H1 (cell line): ENCODE measurements around the gene ANP32D. TPM values are rescaled to one million over a fixed set of nuclear protein-coding genes. Genes with fewer than 3 reads are reported as not detected.

ENCODE experiments used
- CTCF ChIA-PET: fragments of 300-600 bp; sonication (Branson Sonifier 250); formaldehyde crosslinking; loops from one replicate; lab custom pipeline; 2021; ENCODE audit not compliant: partially characterized antibody; lab: Charles Lee
- POLR2A ChIA-PET: fragments of 300-600 bp; sonication (Branson Sonifier 250); formaldehyde crosslinking; loops from one replicate; lab custom pipeline; 2021; ENCODE audit warnings: inconsistent platforms; ENCODE audit not compliant: partially characterized antibody; lab: Charles Lee
- DNase-seq, 2 experiments: peaks; one replicate each; pipeline versions ENCODE4 v3.0.0 to v3.0.0-alpha.2; 2010 to 2022; ENCODE audit warnings: low spot score in 2 of 2, low read depth in 1 of 2, mixed read lengths in 1 of 2
- FAIRE-seq: peaks from 2 replicates; lab custom pipeline; 2011; peaks lifted over from hg19 to GRCh38; lab: Jason Lieb, UNC
- H2AFZ ChIP-seq: 2 replicates; pipeline ENCODE4 v1.8.1; 2012; ENCODE audit warnings: low read length, inconsistent platforms
- H2AK5ac ChIP-seq: 2 replicates; pipeline ENCODE4 v1.6.1; 2013; ENCODE audit warnings: low read depth, low read length
- H2BK120ac ChIP-seq: replicated peaks from 2 replicates; pipeline ENCODE3; 2013; ENCODE audit warnings: low read depth, low read length, inconsistent platforms
- H2BK12ac ChIP-seq: 2 replicates; pipeline ENCODE4 v1.6.1; 2013; ENCODE audit warnings: low read depth, low read length
- H2BK15ac ChIP-seq: 2 replicates; pipeline ENCODE4 v1.6.1; 2013; ENCODE audit warnings: low read length
- H2BK20ac ChIP-seq: 2 replicates; pipeline ENCODE4 v1.6.1; 2013; ENCODE audit warnings: low read length
- H2BK5ac ChIP-seq: 2 replicates; pipeline ENCODE4 v1.6.1; 2013; ENCODE audit warnings: low read depth, low read length
- H3K14ac ChIP-seq: 2 replicates; pipeline ENCODE4 v1.6.1; 2013; ENCODE audit warnings: inconsistent platforms; ENCODE audit not compliant: insufficient read length
- H3K18ac ChIP-seq: 2 replicates; pipeline ENCODE4 v1.6.1; 2013; ENCODE audit warnings: low read length; ENCODE audit errors: extremely low read depth
- H3K23ac ChIP-seq: 2 replicates; pipeline ENCODE4 v1.6.1; 2013; ENCODE audit warnings: inconsistent platforms; ENCODE audit not compliant: insufficient read length
- H3K23me2 ChIP-seq: 2 replicates; pipeline ENCODE4 v1.6.1; 2013; ENCODE audit warnings: low read depth, low read length
- H3K27ac ChIP-seq: 2 replicates; pipeline ENCODE4 v1.6.1; 2011; ENCODE audit warnings: low read depth, low read length, inconsistent platforms
- H3K27me3 ChIP-seq, 4 experiments: replicated peaks in 1 of 4; 1 replicate in 1 of 4; 2 replicates in 3 of 4; pipeline versions ENCODE4 v1.6.1 to v1.8.1; 2011 to 2013; ENCODE audit warnings: low read length in 3 of 4, mild to moderate bottlenecking in 3 of 4, inconsistent platforms in 2 of 4, mixed read lengths in 2 of 4, moderate library complexity in 1 of 4; ENCODE audit not compliant: control insufficient read depth in 3 of 4, insufficient read depth in 3 of 4; ENCODE audit errors: extremely low read depth in 1 of 4
- H3K36me3 ChIP-seq, 4 experiments: 2 replicates each; pipeline versions ENCODE4 v1.6.1 to v1.8.1; 2011 to 2013; ENCODE audit warnings: mild to moderate bottlenecking in 4 of 4, low read length in 3 of 4, moderate library complexity in 2 of 4, control low read depth in 1 of 4, inconsistent platforms in 1 of 4; ENCODE audit not compliant: insufficient read depth in 4 of 4, control insufficient read depth in 2 of 4
- H3K4ac ChIP-seq: replicated peaks from 2 replicates; pipeline ENCODE3; 2013; ENCODE audit warnings: low read length, low read depth, mixed read lengths, inconsistent platforms; ENCODE audit not compliant: insufficient read length
- H3K4me1 ChIP-seq, 4 experiments: replicated peaks in 1 of 4; 1 replicate in 1 of 4; 2 replicates in 3 of 4; pipeline versions ENCODE4 v1.6.1 to v1.8.1; 2011 to 2013; ENCODE audit warnings: low read length in 3 of 4, inconsistent platforms in 2 of 4, mixed read lengths in 1 of 4; ENCODE audit not compliant: insufficient read depth in 4 of 4, control insufficient read depth in 3 of 4
- H3K4me2 ChIP-seq, 2 experiments: 2 replicates each; pipeline versions ENCODE4 v1.6.1 to v1.8.1; 2011 to 2013; ENCODE audit warnings: low read depth in 2 of 2, low read length in 2 of 2, control low read depth in 1 of 2, inconsistent platforms in 1 of 2, mild to moderate bottlenecking in 1 of 2; ENCODE audit not compliant: insufficient read depth in 1 of 2
- H3K4me3 ChIP-seq, 4 experiments: fragments of 200-600, 300-600 bp in 1 of 4; sonication (generic), shearing (Covaris generic), sonication (Bioruptor Twin) in 1 of 4; 2 replicates each; pipeline versions ENCODE4 v1.5.1 to v1.8.1; 2011 to 2016; ENCODE audit warnings: low read length in 4 of 4, low read depth in 3 of 4, control low read depth in 2 of 4, inconsistent platforms in 2 of 4, mild to moderate bottlenecking in 2 of 4, mixed read lengths in 1 of 4, moderate library complexity in 1 of 4; ENCODE audit not compliant: insufficient read depth in 2 of 4; ENCODE audit errors: extremely low read depth in 1 of 4
- H3K56ac ChIP-seq: replicated peaks from 2 replicates; pipeline ENCODE3; 2013; ENCODE audit warnings: low read depth, mild to moderate bottlenecking, mixed read lengths, low read length, inconsistent platforms; ENCODE audit not compliant: insufficient read length
- H3K79me1 ChIP-seq: 2 replicates; pipeline ENCODE4 v1.6.1; 2013; ENCODE audit warnings: low read depth, low read length, control low read depth
- H3K79me2 ChIP-seq, 2 experiments: 2 replicates each; pipeline versions ENCODE4 v1.6.1 to v1.8.1; 2012 to 2013; ENCODE audit warnings: low read length in 2 of 2, mild to moderate bottlenecking in 2 of 2, inconsistent platforms in 1 of 2; ENCODE audit not compliant: insufficient read depth in 2 of 2, control insufficient read depth in 1 of 2
- H3K9ac ChIP-seq, 4 experiments: replicated peaks in 1 of 4; 1 replicate in 1 of 4; 2 replicates in 3 of 4; pipeline versions ENCODE4 v1.6.1 to v1.8.1; 2011 to 2013; ENCODE audit warnings: low read depth in 3 of 4, low read length in 3 of 4, control low read depth in 2 of 4, mild to moderate bottlenecking in 2 of 4, moderate library complexity in 2 of 4, inconsistent platforms in 1 of 4; ENCODE audit errors: extremely low read depth in 1 of 4
- H3K9me3 ChIP-seq, 2 experiments: 2 replicates each; pipeline versions ENCODE4 v1.6.1 to v1.8.1; 2012 to 2013; ENCODE audit warnings: mild to moderate bottlenecking in 2 of 2, moderate library complexity in 2 of 2, control low read depth in 1 of 2, inconsistent platforms in 1 of 2, low read depth in 1 of 2, low read length in 1 of 2, mixed read lengths in 1 of 2; ENCODE audit not compliant: insufficient read depth in 2 of 2
- H4K20me1 ChIP-seq, 2 experiments: replicated peaks in 1 of 2; 2 replicates each; pipeline versions ENCODE3 to v1.8.1; 2011 to 2013; ENCODE audit warnings: inconsistent platforms in 2 of 2, low read length in 2 of 2, mild to moderate bottlenecking in 1 of 2; ENCODE audit not compliant: insufficient read depth in 2 of 2, control insufficient read depth in 1 of 2
- H4K5ac ChIP-seq: 2 replicates; pipeline ENCODE4 v1.6.1; 2013; ENCODE audit warnings: low read length, low read depth, mixed read lengths, inconsistent platforms; ENCODE audit not compliant: insufficient read length
- H4K8ac ChIP-seq: 2 replicates; pipeline ENCODE4 v1.8.0; 2013; ENCODE audit warnings: mild to moderate bottlenecking, moderate library complexity, low read length, inconsistent platforms; ENCODE audit not compliant: insufficient read depth; ENCODE audit errors: extremely low read depth
- H4K91ac ChIP-seq: replicated peaks from 2 replicates; pipeline ENCODE3; 2013; ENCODE audit warnings: low read length, mixed read lengths, inconsistent platforms; ENCODE audit not compliant: insufficient read length
- ASH2L ChIP-seq: fragments of 200-600, 300-600 bp; sonication (generic); IDR thresholded peaks from one replicate; pipeline ENCODE4 v1.7.1; 2017; ENCODE audit warnings: low read length
- BCL11A ChIP-seq, 2 experiments: IDR thresholded peaks; one replicate each; pipeline ENCODE4 v1.6.1; 2011; ENCODE audit warnings: low read depth in 2 of 2, low read length in 2 of 2, mild to moderate bottlenecking in 2 of 2
- CTBP2 ChIP-seq: IDR thresholded peaks from 2 replicates; pipeline ENCODE4 v1.7.0; 2011; ENCODE audit warnings: borderline replicate concordance, mild to moderate bottlenecking, moderate library complexity, mixed read lengths, low read length; ENCODE audit not compliant: insufficient read depth, insufficient read length
- EZH2 ChIP-seq: fragments of 200-600 bp; sonication (generic); IDR thresholded peaks from 2 replicates; pipeline ENCODE4 v1.7.1; 2012; ENCODE audit warnings: low read depth, mild to moderate bottlenecking, moderate library complexity, low read length, inconsistent platforms; ENCODE audit not compliant: severe bottlenecking
- JUND ChIP-seq: IDR thresholded peaks from 2 replicates; pipeline ENCODE4 v1.6.1; 2011; ENCODE audit warnings: mild to moderate bottlenecking, improper control_type of control experiment, low read length
- RAD21 ChIP-seq, 2 experiments: IDR thresholded peaks in 1 of 2; conservative IDR thresholded peaks in 1 of 2; 2 replicates each; pipeline ENCODE4 v1.6.1; 2011; ENCODE audit warnings: low read depth in 2 of 2, low read length in 2 of 2, improper control_type of control experiment in 1 of 2, inconsistent platforms in 1 of 2, mild to moderate bottlenecking in 1 of 2, moderate library complexity in 1 of 2
- RBBP5 ChIP-seq: IDR thresholded peaks from 2 replicates; pipeline ENCODE4 v1.7.1; 2012; ENCODE audit warnings: low read depth, mild to moderate bottlenecking, inconsistent platforms, low read length, moderate library complexity, borderline replicate concordance
- RFX5 ChIP-seq: IDR thresholded peaks from 2 replicates; pipeline ENCODE4 v1.6.1; 2011; ENCODE audit warnings: low read depth, low read length, improper control_type of control experiment, borderline replicate concordance
- SIN3A ChIP-seq, 2 experiments: IDR thresholded peaks in 1 of 2; conservative IDR thresholded peaks in 1 of 2; 2 replicates each; pipeline ENCODE4 v1.6.1; 2011 to 2012; ENCODE audit warnings: low read length in 2 of 2, improper control_type of control experiment in 1 of 2, low read depth in 1 of 2, mild to moderate bottlenecking in 1 of 2
- SIX5 ChIP-seq: IDR thresholded peaks from 2 replicates; pipeline ENCODE4 v1.6.1; 2011; ENCODE audit warnings: mild to moderate bottlenecking, low read depth, low read length
- SRF ChIP-seq: IDR thresholded peaks from 2 replicates; pipeline ENCODE4 v1.6.1; 2011; ENCODE audit warnings: mild to moderate bottlenecking, low read depth, low read length, moderate library complexity
- TAF1 ChIP-seq: IDR thresholded peaks from 2 replicates; pipeline ENCODE4 v1.6.1; 2011; ENCODE audit warnings: mild to moderate bottlenecking, low read depth, low read length
- YY1 ChIP-seq: IDR thresholded peaks from 2 replicates; pipeline ENCODE4 v1.6.1; 2011; ENCODE audit warnings: low read depth, mild to moderate bottlenecking, low read length
- WGBS, 2 experiments: shearing (Covaris generic) in 1 of 2; methylation state at CpG; one replicate each; pipeline versions ENCODE4 v1.1.6 to v1.1.7; 2013 to 2015; ENCODE audit warnings: low lambda C conversion rate in 2 of 2, mixed read lengths in 2 of 2, inconsistent platforms in 1 of 2, low coverage in 1 of 2, missing lambda C conversion rate in 1 of 2; ENCODE audit not compliant: insufficient replicate concordance in 2 of 2, insufficient coverage in 1 of 2, insufficient read length in 1 of 2; ENCODE audit errors: extremely low coverage in 1 of 2, missing lambda C conversion rate in 1 of 2; 5-methylcytosine and 5-hydroxymethylcytosine counted together
- polyA plus RNA-seq, 7 experiments: library from polyadenylated mRNA; depleted of rRNA in 3 of 7; stranded (reverse) in 5 of 7; unstranded in 2 of 7; fragments of >200 nt in 5 of 7; fragments of 200-250 nt in 2 of 7; gene quantifications; 1 replicate in 5 of 7; 2 replicates in 1 of 7; 4 replicates in 1 of 7; pipeline versions ENCODE4 v1.2.1 to v1.2.3, GENCODE V29; 2011 to 2013; ENCODE audit warnings: missing spikeins in 2 of 7, mixed read lengths in 2 of 7
- total RNA-seq: library from RNA; stranded (reverse); fragmentation: NEBNext Ultra II Directional; extraction: Animal tissue kit (Norgen Biotek cat#: 25700); gene quantifications from 2 replicates; pipeline ENCODE4 v1.2.1, GENCODE V29; 2021

ANP32D gene
- total and polyA plus RNA-seq, 2 of the 8 experiments (the other 6 are each of a cell fraction or from before 2014, with no cell fraction given) = not detected

- Histone ChIP-seq H3K4me3 (no peak overlapping the region), H3K4me1 (no peaks in the 10 kb centered on the region), H3K56ac (no peak overlapping the region), H3K4me2 (no peak overlapping the region), H2AK5ac (no peak overlapping the region), H3K36me3 (no peaks in the 10 kb centered on the region), H4K8ac (no peak overlapping the region), H2AFZ (no peak overlapping the region), H4K5ac (no peak overlapping the region)
- WGBS, 2 experiments = 90% methylated on average over 5 of the region's 5 CpGs; no CpG with 5 or more reads in 1 of the 2 experiments
- TF ChIP-seq ASH2L (no peak), YY1 (no peak), SIX5 (no peak), SIN3A (conservative IDR thresholded peaks at IDR 0.05 in 1 of 2, IDR thresholded peaks at IDR 0.05 in 1 of 2; ENCODE audit: low read depth in 1 of 2, low read length in 2 of 2) (no peak), RBBP5 (no peak), EZH2 (no peak), CTBP2 (no peak), SRF (no peak), RAD21 (IDR thresholded peaks at IDR 0.05 in 1 of 2, conservative IDR thresholded peaks at IDR 0.05 in 1 of 2; ENCODE audit: low read depth in 2 of 2, low read length in 2 of 2) (no peak), RFX5 (no peak), BCL11A (IDR thresholded peaks at IDR 0.05; ENCODE audit: low read depth in 2 of 2, low read length in 2 of 2) (no peak), JUND (no peak), TAF1 (no peak)
- TF ChIP-seq, all 59 proteins: peak for 0
- Histone ChIP-seq H3K27me3 (no peaks in the 10 kb centered on the region), H3K79me1 (no peaks in the 10 kb centered on the region), H3K79me2 (no peaks in the 10 kb centered on the region), H4K91ac (no peak overlapping the region), H4K20me1 (no peaks in the 10 kb centered on the region), H3K14ac (no peak overlapping the region), H3K23ac (no peak overlapping the region), H2BK12ac (no peak overlapping the region), H3K9ac (no peak overlapping the region), H3K9me3 (peaks cover 0 to 15% of the 10 kb centered on the region in 2 experiments; a peak in 2 of 4 replicates), H2BK15ac (no peak overlapping the region), H2BK120ac (no peak overlapping the region), H3K18ac (no peak overlapping the region), H3K27ac (no peak overlapping the region), H2BK5ac (no peak overlapping the region), H2BK20ac (no peak overlapping the region), H3K4ac (no peak overlapping the region), H3K23me2 (no peaks in the 10 kb centered on the region)
- ChIA-PET POLR2A (no interaction called here), CTCF (interaction anchor here (2.3 kb wide), 1 partner anchor 55 kb away, joined by 8 read pairs; no protein-coding TSS in a partner anchor)
- DNase-seq (no peak), FAIRE-seq (no peak)
Measured at GRCh38 chr12:48486679-48487078, 14.3 kb downstream of the ANP32D start.
